ENCODE results near the gene CAMLG.

DNA sequence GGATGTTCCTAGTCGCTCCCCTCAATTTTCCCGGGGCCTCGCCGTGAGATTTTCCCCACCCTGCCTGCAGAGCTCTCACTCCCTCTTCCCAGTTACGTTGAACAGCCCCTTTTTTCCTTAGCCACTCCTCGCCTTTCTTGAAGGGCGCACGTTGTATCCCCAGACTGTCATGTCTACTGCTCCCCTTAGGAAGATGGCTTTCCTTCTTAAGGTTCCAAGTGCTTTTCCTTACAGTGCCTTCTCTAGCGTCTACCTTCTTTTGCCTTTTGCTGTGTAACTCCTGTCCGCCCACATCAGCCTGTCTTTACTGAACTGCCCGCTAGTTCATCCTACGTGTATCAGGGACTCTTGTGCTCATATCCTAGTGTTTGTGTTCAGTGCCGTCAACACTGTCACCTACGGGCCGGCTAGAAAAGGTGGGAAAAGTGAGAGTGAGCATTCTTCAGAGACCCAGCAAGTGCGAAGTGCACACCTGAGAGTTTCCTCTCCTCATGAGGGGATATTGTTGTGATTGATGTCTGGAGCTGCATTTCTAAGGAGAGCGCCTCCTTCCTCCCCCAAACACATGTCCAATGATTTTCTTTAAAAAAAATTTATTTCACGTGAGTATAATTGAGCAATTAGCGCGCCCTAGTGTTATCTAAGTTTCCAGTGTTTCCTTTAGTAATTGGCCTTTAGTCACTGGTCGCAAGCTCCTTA is 764 bp downstream of the CAMLG start:
- TF ChIP-seq, protein P1, sequence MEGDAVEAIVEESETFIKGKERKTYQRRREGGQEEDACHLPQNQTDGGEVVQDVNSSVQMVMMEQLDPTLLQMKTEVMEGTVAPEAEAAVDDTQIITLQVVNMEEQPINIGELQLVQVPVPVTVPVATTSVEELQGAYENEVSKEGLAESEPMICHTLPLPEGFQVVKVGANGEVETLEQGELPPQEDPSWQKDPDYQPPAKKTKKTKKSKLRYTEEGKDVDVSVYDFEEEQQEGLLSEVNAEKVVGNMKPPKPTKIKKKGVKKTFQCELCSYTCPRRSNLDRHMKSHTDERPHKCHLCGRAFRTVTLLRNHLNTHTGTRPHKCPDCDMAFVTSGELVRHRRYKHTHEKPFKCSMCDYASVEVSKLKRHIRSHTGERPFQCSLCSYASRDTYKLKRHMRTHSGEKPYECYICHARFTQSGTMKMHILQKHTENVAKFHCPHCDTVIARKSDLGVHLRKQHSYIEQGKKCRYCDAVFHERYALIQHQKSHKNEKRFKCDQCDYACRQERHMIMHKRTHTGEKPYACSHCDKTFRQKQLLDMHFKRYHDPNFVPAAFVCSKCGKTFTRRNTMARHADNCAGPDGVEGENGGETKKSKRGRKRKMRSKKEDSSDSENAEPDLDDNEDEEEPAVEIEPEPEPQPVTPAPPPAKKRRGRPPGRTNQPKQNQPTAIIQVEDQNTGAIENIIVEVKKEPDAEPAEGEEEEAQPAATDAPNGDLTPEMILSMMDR (IDR thresholded peaks at IDR 0.05; ENCODE audit: insufficient read depth, low read length, poor library complexity, severe bottlenecking) = peak; percentile 48
- no peak for TF ChIP-seq EZH2phosphoT487 (conservative IDR thresholded peaks at IDR 0.05; ENCODE audit: low read length)

All from SU-DHL-6 (cell line).